ENCODE data around the gene ZNF605.
"Not testable (repeated sequence)": the region's sequence is repeated elsewhere in the genome, so short reads cannot be mapped to it uniquely, and the experiment has no call there.

ZNF605 gene

DNA sequence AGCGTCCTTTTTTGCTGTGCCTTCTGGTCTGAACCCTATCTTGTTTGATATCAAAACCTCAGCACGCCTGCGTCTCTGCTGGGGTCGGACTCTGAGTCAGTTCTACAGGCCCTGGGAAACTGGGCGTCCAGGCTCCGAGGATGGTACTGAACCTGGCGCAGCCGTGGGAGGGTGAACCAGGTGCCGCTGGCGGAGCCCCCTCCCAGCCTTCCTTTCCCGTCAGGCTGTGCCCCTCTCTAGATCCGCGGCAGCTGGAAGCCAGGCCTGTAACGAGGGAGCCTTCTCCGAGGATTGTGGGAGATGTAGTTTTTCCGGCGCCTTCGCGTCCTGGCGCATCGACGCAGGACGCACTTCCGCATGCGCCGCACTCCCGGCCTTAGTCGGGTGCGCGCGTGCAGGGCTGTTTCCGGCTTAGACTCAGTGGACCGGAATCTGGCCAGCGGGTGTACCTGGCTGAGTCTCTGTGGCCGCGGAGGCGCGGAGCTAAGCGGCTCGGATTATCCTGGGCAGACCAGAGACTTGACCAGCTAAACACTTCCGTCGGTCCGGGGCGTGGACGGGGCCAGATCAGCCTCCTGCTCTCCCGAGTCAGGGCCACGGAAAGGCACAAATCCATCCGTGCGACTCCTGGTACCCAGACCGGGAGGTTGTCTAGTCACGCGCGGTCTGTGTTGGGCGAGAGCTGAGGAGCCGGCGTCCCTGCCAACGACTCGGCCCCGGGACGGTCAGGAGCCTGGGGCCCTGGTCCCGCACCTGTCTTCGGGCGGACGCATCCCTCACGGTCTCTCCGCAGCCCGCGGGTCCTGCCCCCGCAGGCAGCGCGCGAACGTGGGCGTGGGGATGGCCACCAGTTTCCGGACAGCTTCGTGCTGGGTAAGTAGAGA lies 30.1 kb upstream of the ZNF605 start, which contains the start of gene ZNF26:
Gene ZNF26 (plus strand): TSS at position 367 of the 884 bp plus-strand sequence. CDS start 474 bp downstream, at position 841.
- Histone ChIP-seq H3K27ac (replicated peaks; ENCODE audit: low read length) (no peak within 1 kb of the TSS), H2BK15ac (ENCODE audit: low read length) (no peak within 1 kb of the TSS), H4K8ac (ENCODE audit: low read depth, low read length) (peak within 1 kb of the TSS; percentile 92), H3K4me3 (ENCODE audit: low read length in 2 of 2) (peak within 1 kb of the TSS; percentile 88 to 100), H3K27me3 (ENCODE audit: control insufficient read depth in 3 of 3, insufficient read depth in 3 of 3, low read depth in 1 of 3, low read length in 3 of 3) (no peaks in the 10 kb centered on the region), H3K4me2 (ENCODE audit: insufficient read depth, low read length, poor library complexity, severe bottlenecking) (peak within 1 kb of the TSS; percentile 83), H3K79me1 (ENCODE audit: low read depth, low read length) (peaks cover 9% of the 10 kb centered on the region), H2AK5ac (ENCODE audit: low read depth, low read length) (no peak within 1 kb of the TSS), H2BK120ac (ENCODE audit: low read depth, low read length) (no peak within 1 kb of the TSS), H3K23ac (ENCODE audit: low read depth, low read length, poor library complexity) (peak within 1 kb of the TSS; percentile 94), H3K4ac (ENCODE audit: low read length) (no peak within 1 kb of the TSS), H2BK5ac (ENCODE audit: low read length) (peak within 1 kb of the TSS; percentile 91), H3K18ac (ENCODE audit: low read length) (peak within 1 kb of the TSS; percentile 11), H3K9ac (ENCODE audit: low read depth, low read length, poor library complexity) (peak within 1 kb of the TSS; percentile 98), H3K14ac (ENCODE audit: low read length) (peak within 1 kb of the TSS; percentile 31), H3K36me3 (replicated peaks in 1 of 2; ENCODE audit: control insufficient read depth in 2 of 2, insufficient read depth in 2 of 2, low read length in 2 of 2) (peaks cover 3 to 21% of the 10 kb centered on the region in 2 donors), H4K91ac (ENCODE audit: low read depth, low read length, poor library complexity) (no peak within 1 kb of the TSS), H2BK12ac (ENCODE audit: low read length) (no peak within 1 kb of the TSS), H3K4me1 (ENCODE audit: control insufficient read depth in 2 of 2, insufficient read depth in 1 of 2, low read depth in 1 of 2, low read length in 2 of 2) (peaks cover 2 to 3% of the 10 kb centered on the region in 2 donors), H3K9me3 (replicated peaks in 1 of 2; ENCODE audit: control insufficient read depth in 2 of 2, insufficient read depth in 1 of 2, low read depth in 1 of 2, low read length in 2 of 2) (peaks cover 2 to 38% of the 10 kb centered on the region in 2 donors), H2AFZ (ENCODE audit: low read length) (peak within 1 kb of the TSS; percentile 99)
- DNase-seq (ENCODE audit: low spot score) = peak; percentile 88
- no CpG with 5 or more reads among the region's 76 CpGs for WGBS, 2 donors (ENCODE audit: extremely low coverage in 2 of 2, insufficient read length in 2 of 2, insufficient replicate concordance in 1 of 2)

DNA sequence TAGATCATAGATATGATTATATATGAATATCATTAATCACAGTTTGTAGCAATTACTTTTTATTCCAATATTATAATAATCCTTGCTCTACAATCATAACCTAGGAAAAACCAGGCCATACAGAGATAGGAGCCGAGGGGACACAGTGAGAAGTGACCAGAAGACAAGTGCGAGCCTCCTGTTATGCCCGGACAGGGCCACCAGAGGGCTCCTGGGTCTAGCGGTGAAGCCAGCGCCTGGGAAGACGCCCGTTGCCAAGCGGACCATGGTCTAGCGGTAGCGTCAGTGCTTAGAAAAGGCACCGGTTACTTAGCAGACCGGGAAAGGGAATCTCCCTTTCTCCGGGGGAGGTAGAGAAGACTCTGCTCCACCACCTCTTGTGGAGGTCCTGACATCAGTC lies 20.8 kb upstream of the ZNF605 start:
- WGBS, 2 donors (ENCODE audit: extremely low coverage in 2 of 2, insufficient read length in 2 of 2, insufficient replicate concordance in 1 of 2) = no CpG with 5 or more reads among the region's 13 CpGs

GRCh38 chr12:132972374-132972773 lies 16.3 kb upstream of the ZNF605 start:
- no peaks in the 10 kb centered on the region for H3K4me1 ChIP-seq (ENCODE audit: control insufficient read depth in 2 of 2, insufficient read depth in 1 of 2, low read depth in 1 of 2, low read length in 2 of 2)
- no peak overlapping the region for H3K23ac ChIP-seq (ENCODE audit: low read depth, low read length, poor library complexity)
- H3K9me3 ChIP-seq (replicated peaks in 1 of 2; ENCODE audit: control insufficient read depth in 2 of 2, insufficient read depth in 1 of 2, low read depth in 1 of 2, low read length in 2 of 2) = peaks cover 16 to 19% of the 10 kb centered on the region in 2 donors
- no peak overlapping the region for H3K4me3 ChIP-seq (ENCODE audit: low read length in 2 of 2)
- H2AFZ ChIP-seq (ENCODE audit: low read length) = no peak overlapping the region
- H2BK120ac ChIP-seq (ENCODE audit: low read depth, low read length) = no peak overlapping the region
- H3K27ac ChIP-seq (replicated peaks; ENCODE audit: low read length) = no peak overlapping the region
- H3K14ac ChIP-seq (ENCODE audit: low read length) = no peak overlapping the region
- H2BK12ac ChIP-seq (ENCODE audit: low read length) = no peak overlapping the region
- peaks cover 2% of the 10 kb centered on the region for H3K79me1 ChIP-seq (ENCODE audit: low read depth, low read length)
- H4K8ac ChIP-seq (ENCODE audit: low read depth, low read length) = no peak overlapping the region
- H3K27me3 ChIP-seq (ENCODE audit: control insufficient read depth in 3 of 3, insufficient read depth in 3 of 3, low read depth in 1 of 3, low read length in 3 of 3) = no peaks in the 10 kb centered on the region
- no peak overlapping the region for H2BK15ac ChIP-seq (ENCODE audit: low read length)
- no peak overlapping the region for H4K91ac ChIP-seq (ENCODE audit: low read depth, low read length, poor library complexity)
- no peak overlapping the region for H2AK5ac ChIP-seq (ENCODE audit: low read depth, low read length)
- H2BK5ac ChIP-seq (ENCODE audit: low read length) = no peak overlapping the region
- no peak overlapping the region for H3K4ac ChIP-seq (ENCODE audit: low read length)
- H3K18ac ChIP-seq (ENCODE audit: low read length) = no peak overlapping the region
- WGBS, 2 donors (ENCODE audit: extremely low coverage in 2 of 2, insufficient read length in 2 of 2, insufficient replicate concordance in 1 of 2) = no CpG with 5 or more reads among the region's 1 CpG
- no peak for DNase-seq (ENCODE audit: low spot score)
- H3K36me3 ChIP-seq (replicated peaks in 1 of 2; ENCODE audit: control insufficient read depth in 2 of 2, insufficient read depth in 2 of 2, low read length in 2 of 2) = no peaks in the 10 kb centered on the region
- no peak overlapping the region for H3K4me2 ChIP-seq (ENCODE audit: insufficient read depth, low read length, poor library complexity, severe bottlenecking)
- no peak overlapping the region for H3K9ac ChIP-seq (ENCODE audit: low read depth, low read length, poor library complexity)

More for the DNA sequence above, 20.8 kb upstream of the ZNF605 start:
- H3K18ac ChIP-seq (ENCODE audit: low read length); H3K4ac ChIP-seq (ENCODE audit: low read length); H3K36me3 ChIP-seq (replicated peaks in 1 of 2; ENCODE audit: control insufficient read depth in 2 of 2, insufficient read depth in 2 of 2, low read length in 2 of 2); H2BK12ac ChIP-seq (ENCODE audit: low read length); H4K91ac ChIP-seq (ENCODE audit: low read depth, low read length, poor library complexity); H4K8ac ChIP-seq (ENCODE audit: low read depth, low read length); H2BK5ac ChIP-seq (ENCODE audit: low read length); H3K14ac ChIP-seq (ENCODE audit: low read length); H3K9ac ChIP-seq (ENCODE audit: low read depth, low read length, poor library complexity); DNase-seq (ENCODE audit: low spot score); H2BK120ac ChIP-seq (ENCODE audit: low read depth, low read length); H2AFZ ChIP-seq (ENCODE audit: low read length); H3K27me3 ChIP-seq (ENCODE audit: control insufficient read depth in 3 of 3, insufficient read depth in 3 of 3, low read depth in 1 of 3, low read length in 3 of 3); H2AK5ac ChIP-seq (ENCODE audit: low read depth, low read length); H3K4me1 ChIP-seq (ENCODE audit: control insufficient read depth in 2 of 2, insufficient read depth in 1 of 2, low read depth in 1 of 2, low read length in 2 of 2); H3K23ac ChIP-seq (ENCODE audit: low read depth, low read length, poor library complexity); H2BK15ac ChIP-seq (ENCODE audit: low read length); H3K4me2 ChIP-seq (ENCODE audit: insufficient read depth, low read length, poor library complexity, severe bottlenecking); H3K4me3 ChIP-seq (ENCODE audit: low read length in 2 of 2); H3K27ac ChIP-seq (replicated peaks; ENCODE audit: low read length); H3K79me1 ChIP-seq (ENCODE audit: low read depth, low read length): not testable (repeated sequence)
- peaks cover 5 to 12% of the 10 kb centered on the region in 2 donors for H3K9me3 ChIP-seq (replicated peaks in 1 of 2; ENCODE audit: control insufficient read depth in 2 of 2, insufficient read depth in 1 of 2, low read depth in 1 of 2, low read length in 2 of 2)

GRCh38 chr12:132967736-132968135 lies 11.6 kb upstream of the ZNF605 start:
- no peaks in the 10 kb centered on the region for H3K4me1 ChIP-seq (ENCODE audit: control insufficient read depth in 2 of 2, insufficient read depth in 1 of 2, low read depth in 1 of 2, low read length in 2 of 2)
- no peak overlapping the region for H2BK12ac ChIP-seq (ENCODE audit: low read length)
- H2AK5ac ChIP-seq (ENCODE audit: low read depth, low read length) = no peak overlapping the region
- no peak overlapping the region for H2BK120ac ChIP-seq (ENCODE audit: low read depth, low read length)
- no peak overlapping the region for H3K4me3 ChIP-seq (ENCODE audit: low read length in 2 of 2)
- no peak overlapping the region for H4K91ac ChIP-seq (ENCODE audit: low read depth, low read length, poor library complexity)
- no peak overlapping the region for H3K4me2 ChIP-seq (ENCODE audit: insufficient read depth, low read length, poor library complexity, severe bottlenecking)
- H3K23ac ChIP-seq (ENCODE audit: low read depth, low read length, poor library complexity) = no peak overlapping the region
- no peak overlapping the region for H3K4ac ChIP-seq (ENCODE audit: low read length)
- H3K79me1 ChIP-seq (ENCODE audit: low read depth, low read length) = peaks cover 2% of the 10 kb centered on the region
- no peak overlapping the region for H3K14ac ChIP-seq (ENCODE audit: low read length)
- no peaks in the 10 kb centered on the region for H3K36me3 ChIP-seq (replicated peaks in 1 of 2; ENCODE audit: control insufficient read depth in 2 of 2, insufficient read depth in 2 of 2, low read length in 2 of 2)
- no peaks in the 10 kb centered on the region for H3K27me3 ChIP-seq (ENCODE audit: control insufficient read depth in 3 of 3, insufficient read depth in 3 of 3, low read depth in 1 of 3, low read length in 3 of 3)
- H2AFZ ChIP-seq (ENCODE audit: low read length) = no peak overlapping the region
- no peak overlapping the region for H2BK15ac ChIP-seq (ENCODE audit: low read length)
- H3K9ac ChIP-seq (ENCODE audit: low read depth, low read length, poor library complexity) = no peak overlapping the region
- H3K27ac ChIP-seq (replicated peaks; ENCODE audit: low read length) = no peak overlapping the region
- no CpG with 5 or more reads among the region's 21 CpGs for WGBS, 2 donors (ENCODE audit: extremely low coverage in 2 of 2, insufficient read length in 2 of 2, insufficient replicate concordance in 1 of 2)
- peaks cover 23 to 36% of the 10 kb centered on the region in 2 donors for H3K9me3 ChIP-seq (replicated peaks in 1 of 2; ENCODE audit: control insufficient read depth in 2 of 2, insufficient read depth in 1 of 2, low read depth in 1 of 2, low read length in 2 of 2)
- H2BK5ac ChIP-seq (ENCODE audit: low read length) = no peak overlapping the region
- no peak overlapping the region for H3K18ac ChIP-seq (ENCODE audit: low read length)
- H4K8ac ChIP-seq (ENCODE audit: low read depth, low read length) = no peak overlapping the region
- no peak for DNase-seq (ENCODE audit: low spot score)

Data from neuronal stem cell (in vitro differentiated cells).